Stimulated activated CD8-positive, alpha-beta memory T cell treated with anti-CD3 and anti-CD28 coated beads, Interleukin-12 subunit alpha, Interleukin-12 subunit beta, amount 100 ng/mL, for 1 hour (primary cell): ENCODE results near the gene PTPRN2.
A peak's percentile ranks its signal among the peaks of the same experiment; 100 is the strongest.
"Not testable (repeated sequence)": the region's sequence is repeated elsewhere in the genome, so short reads cannot be mapped to it uniquely, and the experiment has no call there.

Experiments used
- DNase-seq: peaks from one replicate; pipeline ENCODE4 v3.0.0-alpha.2; 2020; ENCODE audit warnings: low read depth

PTPRN2 gene

DNA sequence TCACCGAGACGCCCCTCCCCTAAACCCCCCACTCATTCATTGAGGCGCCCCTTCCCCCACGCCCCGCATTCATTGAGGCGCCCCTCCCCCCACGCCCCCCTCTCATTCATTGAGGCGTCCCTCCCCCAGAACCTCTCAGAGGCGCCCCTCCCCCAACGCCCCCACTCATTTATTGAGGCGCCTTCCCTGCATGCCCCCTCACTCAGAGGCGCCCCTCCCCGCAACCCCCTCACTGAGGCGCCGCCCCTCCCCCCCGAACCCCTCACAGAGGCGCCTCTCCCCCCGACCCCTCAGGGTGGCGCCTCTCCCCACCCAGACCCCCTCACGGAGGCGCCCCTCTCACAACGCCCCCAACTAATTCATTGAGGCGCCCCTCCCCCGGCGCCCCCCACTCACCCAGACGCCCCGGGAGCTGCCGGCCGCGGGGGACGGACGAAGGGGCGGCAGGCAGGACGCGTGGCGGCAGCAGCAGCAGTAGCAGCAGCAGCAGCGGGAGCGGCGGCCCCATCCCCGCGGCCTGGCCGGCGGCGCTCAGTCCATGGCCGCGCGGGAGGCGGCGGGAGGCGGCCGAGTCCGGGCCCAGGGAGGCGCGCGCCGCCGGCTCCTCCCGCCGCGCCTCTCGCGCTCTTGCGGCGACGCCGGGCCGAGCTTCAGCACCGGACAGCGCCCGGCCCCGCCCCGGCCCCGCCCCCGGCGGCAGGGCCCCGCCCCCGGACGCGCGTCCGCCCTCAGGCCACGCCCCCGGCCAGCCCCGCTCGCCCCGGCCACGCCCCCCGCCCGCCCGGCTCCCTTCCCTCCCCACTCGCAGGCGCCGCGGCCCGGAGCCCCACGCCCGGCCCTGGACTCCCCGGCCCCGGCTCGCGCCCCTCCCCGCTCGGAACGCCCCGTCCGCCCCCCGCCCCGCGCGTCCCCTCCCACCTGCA, at the start of gene PTPRN2:
PTPRN2 (minus strand) TSS at position 662 of the 923 bp plus-strand sequence.
- DNase-seq: peak; percentile 21

- DNase-seq: no peak
Observed at GRCh38 chr7:158633055-158633956, 45.7 kb upstream of the PTPRN2 start.

DNA sequence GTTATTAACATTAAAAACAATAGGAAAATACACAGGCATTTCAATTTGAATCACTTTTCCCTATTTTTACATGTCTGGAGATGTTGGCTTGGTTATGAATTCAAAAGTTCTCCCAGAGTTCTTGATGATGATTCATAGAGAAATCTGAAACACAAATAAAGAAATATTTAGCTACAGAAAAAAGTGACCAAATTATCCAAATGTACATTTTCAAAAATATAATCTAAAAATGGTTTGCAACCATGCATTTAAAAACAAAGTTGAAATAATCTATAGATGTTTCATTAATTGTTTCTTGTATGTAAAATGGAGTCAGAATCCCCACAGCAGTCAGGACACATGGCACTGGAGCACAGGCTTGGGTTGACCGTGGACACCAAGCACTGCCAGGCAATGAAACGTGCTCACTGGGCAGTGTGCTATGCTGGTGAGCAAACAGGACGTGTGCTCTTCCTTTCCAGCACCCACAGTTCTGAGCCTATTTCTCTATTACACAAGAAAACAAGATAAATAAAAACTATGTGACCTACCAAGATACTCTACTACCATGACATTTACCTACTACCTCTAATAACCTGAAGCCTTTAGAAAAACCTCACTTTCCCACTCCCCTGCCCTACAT, 44.1 kb upstream of the PTPRN2 start:
- DNase-seq: no peak

DNA sequence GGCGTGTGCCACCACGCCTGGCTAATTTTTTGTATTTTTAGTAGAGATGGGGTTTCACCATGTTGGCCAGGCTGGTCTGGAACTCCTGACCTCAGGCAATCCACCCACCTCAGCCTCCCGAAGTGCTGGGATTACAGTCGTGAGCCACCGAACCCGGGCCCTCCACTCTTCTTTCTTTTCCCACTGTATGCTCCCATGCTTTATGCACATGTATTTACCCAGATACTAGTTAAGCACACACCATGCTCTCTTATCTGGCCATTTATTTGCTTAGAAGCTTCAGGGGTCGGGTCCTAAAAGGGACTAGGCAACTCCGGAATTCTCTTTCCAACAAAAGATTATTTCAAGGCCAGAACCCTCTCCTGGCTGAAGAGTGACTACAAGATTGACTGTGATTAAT, 38.7 kb upstream of the PTPRN2 start:
- DNase-seq: not testable (repeated sequence)

- no peak for DNase-seq
Observed at GRCh38 chr7:158623241-158623640, 35.6 kb upstream of the PTPRN2 start.

GRCh38 chr7:158620839-158621441, 33.3 kb upstream of the PTPRN2 start:
- no peak for DNase-seq

DNA sequence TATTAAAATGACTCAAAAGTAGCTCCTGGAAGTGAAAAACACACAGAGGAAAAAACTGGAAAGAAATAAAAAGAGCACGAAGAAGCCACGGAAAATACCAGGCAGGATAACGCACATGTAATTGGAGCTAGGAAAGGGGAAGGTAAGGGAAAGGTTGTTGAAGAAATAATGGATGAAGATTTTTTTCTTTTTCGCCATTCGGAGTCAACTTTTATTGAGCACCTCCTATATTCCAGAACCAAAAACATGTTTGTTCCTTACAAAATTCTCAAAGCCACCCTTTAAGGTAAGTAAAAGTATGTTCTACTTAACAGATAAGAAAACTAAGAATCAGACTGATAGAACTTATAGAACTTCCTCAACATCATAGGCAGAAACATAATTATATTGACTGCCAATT, 32.8 kb upstream of the PTPRN2 start:
- DNase-seq: no peak

DNA sequence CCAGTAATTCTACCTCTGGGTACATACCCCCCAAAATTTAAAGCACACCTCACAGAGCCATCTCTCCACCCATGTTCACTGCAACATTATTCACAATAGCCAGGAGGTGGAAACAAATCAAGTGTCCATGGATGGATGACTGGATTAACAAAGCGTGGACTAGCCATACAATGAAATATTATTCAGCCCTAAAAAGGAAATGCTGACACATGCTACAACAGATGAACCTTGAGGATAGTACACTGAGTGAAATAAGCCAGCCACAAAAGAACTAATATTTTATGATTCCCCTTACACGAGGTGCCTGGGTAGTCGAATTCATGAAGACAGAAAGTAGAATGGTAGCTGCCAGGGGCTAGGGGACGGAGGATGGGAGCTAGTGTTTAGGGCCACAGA, 31.1 kb upstream of the PTPRN2 start:
- DNase-seq: no peak

DNA sequence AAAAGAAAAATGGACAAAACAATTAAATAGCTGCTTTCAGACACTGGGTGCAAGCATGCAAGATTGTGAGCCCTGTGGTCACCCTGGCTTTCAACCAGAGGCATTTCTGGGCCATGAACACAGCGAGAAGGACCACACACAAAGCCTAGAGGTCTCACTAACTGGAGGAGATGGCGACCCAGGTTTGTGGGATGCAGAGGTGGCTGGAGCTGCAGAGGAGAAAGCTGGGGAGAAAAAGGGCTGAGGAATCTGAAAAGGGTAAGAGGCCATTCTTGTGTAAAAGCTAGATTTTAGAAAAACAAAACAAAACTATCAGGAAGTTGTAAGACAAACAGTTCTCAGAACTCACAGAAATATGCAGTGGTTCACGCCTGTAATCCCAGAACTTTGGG, 30.1 kb upstream of the PTPRN2 start:
- DNase-seq: no peak

GRCh38 chr7:158616050-158616449, 28.4 kb upstream of the PTPRN2 start:
- DNase-seq: no peak

DNA sequence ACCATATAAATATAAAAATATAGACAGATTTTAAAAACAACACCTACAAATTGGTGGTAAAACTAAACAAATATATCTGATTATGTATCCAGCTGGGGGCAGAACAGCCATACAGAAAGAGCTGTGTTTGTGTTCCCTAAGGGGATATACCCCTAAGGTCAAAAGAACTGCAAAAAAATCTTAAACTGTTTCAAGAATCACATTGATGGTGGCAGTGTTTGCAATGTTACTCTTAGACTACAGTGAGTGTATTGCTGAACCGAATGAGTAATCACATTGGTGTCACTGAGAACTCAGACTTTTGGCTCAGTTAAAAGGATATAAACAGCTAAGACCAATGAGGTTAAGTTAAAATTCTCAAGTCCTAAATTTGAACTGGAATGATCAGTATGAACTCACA, 27.1 kb upstream of the PTPRN2 start:
- no peak for DNase-seq

- no peak for DNase-seq
Observed at GRCh38 chr7:158613481-158613880, 25.9 kb upstream of the PTPRN2 start.

DNA sequence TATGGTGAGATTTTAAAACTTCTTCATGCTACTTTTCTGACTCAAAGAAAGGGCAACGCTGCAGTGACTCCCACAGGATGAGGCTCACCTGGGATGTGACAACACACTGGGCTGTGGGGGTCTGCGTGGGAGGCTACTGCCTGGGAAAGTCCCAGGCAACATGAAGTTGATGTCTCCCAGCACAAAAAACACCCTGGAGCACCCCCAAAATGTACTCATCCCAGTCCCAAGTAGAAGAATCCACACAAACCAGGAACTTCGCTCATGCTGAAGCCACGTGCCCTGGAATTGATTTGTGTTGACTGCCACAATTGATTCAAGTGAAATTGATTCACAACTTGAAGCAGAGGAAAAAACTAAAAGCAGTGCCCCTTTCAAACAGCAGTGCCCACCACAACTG, 24.9 kb upstream of the PTPRN2 start:
- DNase-seq: no peak

DNA sequence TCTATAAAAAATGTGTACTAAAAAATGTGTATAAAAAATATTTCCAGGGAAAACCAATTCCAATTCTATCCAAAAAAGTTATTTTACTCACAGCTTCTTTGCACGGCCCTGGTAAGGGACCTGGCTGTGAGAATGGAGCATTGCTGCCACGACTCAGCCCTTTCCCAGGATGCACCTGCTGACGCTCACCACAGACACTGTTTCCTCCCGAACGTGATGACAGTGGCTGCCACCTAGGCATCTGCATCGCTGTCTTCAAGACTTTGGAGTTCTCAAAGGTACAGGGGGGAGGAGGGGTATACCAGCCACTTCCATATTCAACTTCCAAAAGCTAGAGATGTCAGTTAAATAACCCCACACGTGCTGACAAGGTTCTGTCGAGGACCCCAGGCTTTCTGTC, 23.9 kb upstream of the PTPRN2 start:
- DNase-seq: no peak

DNA sequence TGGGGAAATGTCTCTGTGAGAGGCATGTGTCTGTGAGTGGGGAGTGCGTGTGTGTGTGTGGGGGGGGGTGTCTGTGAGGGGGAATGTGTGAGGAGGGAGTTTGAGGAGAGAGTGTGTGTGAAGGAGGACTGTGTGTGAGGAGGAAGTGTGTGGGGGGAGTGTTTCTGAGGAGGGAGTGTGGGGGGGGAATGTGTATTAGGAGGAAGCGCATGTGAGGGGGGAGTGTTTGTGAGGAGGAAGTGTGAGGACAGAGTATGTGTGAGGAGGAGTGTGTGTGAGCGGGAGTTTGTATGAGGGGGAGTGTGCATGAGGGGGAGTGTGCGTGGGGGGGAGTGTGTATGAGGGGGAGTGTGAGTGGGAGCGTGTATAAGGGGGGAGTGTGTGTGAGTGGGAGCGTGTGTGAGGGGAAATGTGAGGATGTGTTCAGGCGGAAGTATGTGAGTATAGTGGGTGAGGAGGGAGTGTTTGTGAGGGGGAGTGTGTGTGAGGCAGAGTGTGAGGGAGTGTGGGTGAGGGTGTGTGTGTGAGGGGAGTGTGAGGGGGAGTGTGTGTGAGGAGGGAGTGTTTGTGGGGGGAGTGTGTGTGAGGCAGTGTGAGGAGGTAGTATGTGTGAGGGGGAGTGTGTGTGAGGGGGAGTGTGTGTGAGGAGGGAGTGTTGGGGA, 21.8 kb upstream of the PTPRN2 start:
- DNase-seq: no peak

DNA sequence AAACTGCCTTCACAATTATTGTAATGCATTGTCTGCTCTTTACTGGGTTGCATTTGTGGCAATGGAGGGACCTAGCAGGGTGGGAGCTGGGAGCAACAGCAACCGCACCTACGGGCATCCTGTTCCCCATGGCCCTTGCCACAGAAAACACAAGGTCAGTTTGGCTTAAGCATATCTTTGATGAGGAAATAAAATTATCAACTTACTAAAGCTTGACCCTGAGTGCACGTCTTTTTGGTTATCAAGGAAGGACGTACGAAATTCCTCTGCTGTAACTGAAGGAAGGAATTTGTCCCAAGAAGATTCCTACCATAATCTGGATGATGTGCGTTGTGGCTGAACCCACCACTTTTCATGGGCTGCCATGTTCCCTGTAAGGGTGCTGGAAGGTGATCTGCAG, 19.9 kb upstream of the PTPRN2 start:
- DNase-seq: no peak

DNA sequence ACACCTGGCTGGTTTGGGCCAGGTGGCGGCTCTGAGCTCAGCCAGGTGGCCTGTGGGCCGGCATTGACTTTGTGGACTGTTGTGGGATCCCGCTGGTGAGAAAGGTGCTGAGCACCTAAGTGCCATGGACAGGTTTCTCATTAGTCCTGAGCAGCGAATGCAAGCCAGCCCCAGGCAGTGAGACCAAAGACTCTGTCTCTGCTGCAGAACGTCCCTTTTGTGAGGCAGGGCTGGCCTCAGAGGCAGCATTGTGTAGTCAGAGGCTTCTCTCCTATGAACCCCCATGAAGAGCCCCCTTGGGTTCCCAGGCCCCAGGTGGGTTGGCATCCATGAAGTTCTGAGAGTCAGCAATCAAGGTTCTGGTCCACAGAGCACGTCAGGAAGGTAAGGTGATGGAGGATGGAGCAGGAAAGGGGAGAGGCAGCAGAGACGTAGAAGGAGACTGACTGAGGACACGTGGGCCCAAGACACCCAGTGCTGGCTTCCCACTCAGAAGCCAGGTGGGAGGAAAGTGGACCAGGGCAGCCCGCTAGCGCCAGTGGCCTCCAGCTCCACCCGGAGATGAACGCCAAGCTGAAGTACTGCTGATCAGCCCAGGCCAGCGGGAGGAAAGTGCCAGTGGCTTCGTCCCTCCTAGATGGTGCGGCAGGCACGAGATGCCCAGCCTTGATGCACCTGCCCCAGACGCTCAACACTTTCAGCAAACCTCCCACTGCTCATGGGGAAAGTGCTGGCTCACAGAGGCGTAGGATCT, 19.2 kb upstream of the PTPRN2 start:
- no peak for DNase-seq

DNA sequence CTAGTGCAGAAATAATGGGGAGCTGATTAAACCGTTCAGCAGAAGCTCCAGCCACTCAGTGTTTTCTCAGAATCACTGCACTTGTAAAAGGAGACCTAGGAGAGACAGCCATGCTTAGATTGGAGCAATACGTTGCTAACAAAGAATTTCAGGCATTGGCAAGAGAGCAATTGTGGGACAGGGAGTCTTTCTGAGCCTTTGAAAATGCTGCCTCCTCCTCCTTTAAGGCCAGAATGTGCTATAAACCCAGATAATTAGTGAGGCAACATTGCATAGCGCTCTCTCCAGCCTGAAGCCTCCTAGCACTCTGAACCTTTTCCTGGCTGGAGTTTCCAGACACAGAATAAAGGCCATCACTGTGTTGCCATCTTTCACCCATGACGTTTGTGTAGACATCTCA, 18.5 kb upstream of the PTPRN2 start:
- DNase-seq: no peak

DNA sequence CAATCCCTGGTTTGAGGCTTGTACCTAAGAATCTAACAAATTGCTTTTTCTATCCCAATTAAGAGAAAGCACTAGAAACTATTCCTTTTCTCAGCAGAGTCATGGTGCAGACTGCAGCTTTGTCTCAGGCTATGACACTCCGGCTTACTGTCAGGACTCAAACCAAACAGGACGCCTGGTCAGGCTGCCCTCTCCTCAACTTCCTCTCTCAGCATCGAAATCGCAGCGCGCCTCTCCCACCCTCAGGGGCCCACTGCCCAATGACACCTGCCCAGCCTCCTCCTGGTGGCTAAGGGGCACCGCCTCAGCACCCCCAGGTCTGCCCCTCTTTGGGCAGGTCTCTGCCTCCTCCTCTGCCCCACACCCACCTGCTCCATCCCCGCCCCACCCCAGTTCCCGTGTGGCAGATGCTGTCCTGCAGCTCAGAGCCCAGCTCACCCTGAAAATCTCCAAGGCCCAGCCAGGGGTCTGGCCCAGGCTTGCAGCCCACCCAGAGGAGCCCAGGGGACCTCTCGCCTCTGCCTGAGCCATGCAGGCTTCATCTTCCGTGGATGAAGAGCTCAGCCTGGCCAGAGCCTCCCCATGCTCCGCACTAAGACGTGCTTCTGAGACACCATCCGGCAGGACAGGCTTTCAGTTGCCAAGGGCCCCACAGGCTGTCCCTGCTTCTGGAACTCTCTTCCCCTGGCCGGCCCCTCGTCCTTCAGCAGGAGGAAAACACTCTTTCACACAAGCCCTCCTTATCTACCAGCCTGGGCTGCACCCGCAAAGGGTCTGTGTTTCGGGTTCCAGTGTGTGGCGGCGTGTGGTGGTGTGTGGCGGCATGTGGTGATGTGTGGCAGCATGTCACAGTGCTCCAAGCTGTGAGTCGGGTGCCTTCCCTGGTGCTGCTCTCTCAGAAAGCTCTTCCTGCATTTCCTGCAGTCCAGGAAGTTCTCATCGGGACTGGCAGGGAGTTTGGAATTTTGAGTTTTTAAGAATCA, 16.4 kb upstream of the PTPRN2 start:
- no peak for DNase-seq
